Uterus (tissue), 4 donors: ENCODE results near the gene AFF4. TPM values are rescaled to one million over a fixed set of nuclear protein-coding genes. Genes with fewer than 3 reads are reported as not detected.

ENCODE experiments used
- DNase-seq, 2 donors: peaks; one replicate each; pipeline ENCODE4 v3.0.0-alpha.2; 2019 to 2020
- H3K27ac ChIP-seq, 2 donors: fragments of 200-600 bp; sonication (generic); 1 replicate in 1 of 2; 2 replicates in 1 of 2; pipeline ENCODE4 v1.5.1; 2016 to 2018
- H3K27me3 ChIP-seq, 2 donors: fragments of 200-600 bp; sonication (generic); one replicate each; pipeline ENCODE4 v1.5.1; 2018 to 2019; ENCODE audit warnings: control low read depth in 1 of 2
- H3K36me3 ChIP-seq, 2 donors: fragments of 200-600 bp; sonication (generic); one replicate each; pipeline ENCODE4 v1.5.1; 2019; ENCODE audit warnings: control low read depth in 1 of 2
- H3K4me1 ChIP-seq, 2 donors: fragments of 200-600 bp; sonication (generic); one replicate each; pipeline ENCODE4 v1.5.1; 2018 to 2019; ENCODE audit warnings: control low read depth in 1 of 2
- H3K4me3 ChIP-seq, 2 donors: fragments of 200-600 bp; sonication (generic); 1 replicate in 1 of 2; 2 replicates in 1 of 2; pipeline ENCODE4 v1.5.1; 2018 to 2019; ENCODE audit warnings: mild to moderate bottlenecking in 1 of 2
- H3K9me3 ChIP-seq, 2 donors: fragments of 200-600 bp; sonication (generic); one replicate each; pipeline ENCODE4 v1.5.1; 2019; ENCODE audit warnings: control low read depth in 1 of 2
- POLR2A ChIP-seq, 2 donors: fragments of 450-650 bp; IDR thresholded peaks; one replicate each; pipeline ENCODE4 v1.6.1; 2016; ENCODE audit warnings: antibody characterized with exemption in 2 of 2, mild to moderate bottlenecking in 1 of 2, moderate library complexity in 1 of 2
- intact Hi-C: fragments of 100-400 bp; cut with DNase I; formaldehyde crosslinking; loops from one replicate; pipeline ENCODE4 v1.15.1; 2023; ENCODE audit warnings: low total_unique reads
- total RNA-seq, 4 donors: library from RNA; depleted of rRNA in 3 of 4; stranded (reverse); fragments of >200 nt in 3 of 4; gene quantifications; one replicate each; pipeline versions ENCODE4 v1.1.0 to v1.2.4, GENCODE V29; 2014 to 2023
- TF ChIP-seq, protein P1 (sequence below), 4 experiments: fragments of 200-600 bp in 2 of 4; fragments of 450-650 bp in 2 of 4; sonication (generic) in 2 of 4; IDR thresholded peaks; one replicate each; pipeline ENCODE4 v1.5.1; 2016 to 2019; ENCODE audit warnings: antibody characterized with exemption in 4 of 4, mild to moderate bottlenecking in 2 of 4, moderate library complexity in 1 of 4
- donor health status: DM: yes; HTN: yes; CAD: no.

Gene AFF4
- total RNA-seq, 4 donors from 2014 or later: 39.1 to 104 (median 66.5) TPM

DNA sequence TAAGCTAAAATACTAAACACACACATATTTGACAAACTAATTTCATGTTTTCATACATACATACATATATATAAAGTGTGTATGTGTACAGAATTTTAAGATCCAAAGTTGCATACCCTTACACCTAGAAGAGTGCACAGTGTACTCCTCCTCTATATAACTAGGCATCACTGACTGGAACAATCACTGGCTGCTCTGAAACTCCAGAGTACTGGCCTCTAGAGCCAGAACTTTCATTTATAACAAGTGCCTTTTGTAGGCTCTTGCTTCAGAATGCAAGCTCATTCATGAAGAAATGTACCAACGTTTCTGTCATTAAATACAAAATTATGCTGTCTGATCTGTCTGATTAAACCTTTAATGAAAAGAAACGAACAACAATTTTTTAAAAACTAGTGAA lies 86.0 kb downstream of the AFF4 start:
- no peaks in the 10 kb centered on the region for H3K4me1 ChIP-seq
- DNase-seq: no peak
- no peaks in the 10 kb centered on the region for H3K36me3 ChIP-seq
- no peak overlapping the region for H3K27ac ChIP-seq
- TF ChIP-seq, protein P1, sequence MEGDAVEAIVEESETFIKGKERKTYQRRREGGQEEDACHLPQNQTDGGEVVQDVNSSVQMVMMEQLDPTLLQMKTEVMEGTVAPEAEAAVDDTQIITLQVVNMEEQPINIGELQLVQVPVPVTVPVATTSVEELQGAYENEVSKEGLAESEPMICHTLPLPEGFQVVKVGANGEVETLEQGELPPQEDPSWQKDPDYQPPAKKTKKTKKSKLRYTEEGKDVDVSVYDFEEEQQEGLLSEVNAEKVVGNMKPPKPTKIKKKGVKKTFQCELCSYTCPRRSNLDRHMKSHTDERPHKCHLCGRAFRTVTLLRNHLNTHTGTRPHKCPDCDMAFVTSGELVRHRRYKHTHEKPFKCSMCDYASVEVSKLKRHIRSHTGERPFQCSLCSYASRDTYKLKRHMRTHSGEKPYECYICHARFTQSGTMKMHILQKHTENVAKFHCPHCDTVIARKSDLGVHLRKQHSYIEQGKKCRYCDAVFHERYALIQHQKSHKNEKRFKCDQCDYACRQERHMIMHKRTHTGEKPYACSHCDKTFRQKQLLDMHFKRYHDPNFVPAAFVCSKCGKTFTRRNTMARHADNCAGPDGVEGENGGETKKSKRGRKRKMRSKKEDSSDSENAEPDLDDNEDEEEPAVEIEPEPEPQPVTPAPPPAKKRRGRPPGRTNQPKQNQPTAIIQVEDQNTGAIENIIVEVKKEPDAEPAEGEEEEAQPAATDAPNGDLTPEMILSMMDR (IDR thresholded peaks at IDR 0.05): no peak
- TF ChIP-seq POLR2A (IDR thresholded peaks at IDR 0.05): no peak
- H3K9me3 ChIP-seq: no peaks in the 10 kb centered on the region
- H3K4me3 ChIP-seq: no peak overlapping the region
- no peaks in the 10 kb centered on the region for H3K27me3 ChIP-seq
- intact Hi-C loops: no loop called here

DNA sequence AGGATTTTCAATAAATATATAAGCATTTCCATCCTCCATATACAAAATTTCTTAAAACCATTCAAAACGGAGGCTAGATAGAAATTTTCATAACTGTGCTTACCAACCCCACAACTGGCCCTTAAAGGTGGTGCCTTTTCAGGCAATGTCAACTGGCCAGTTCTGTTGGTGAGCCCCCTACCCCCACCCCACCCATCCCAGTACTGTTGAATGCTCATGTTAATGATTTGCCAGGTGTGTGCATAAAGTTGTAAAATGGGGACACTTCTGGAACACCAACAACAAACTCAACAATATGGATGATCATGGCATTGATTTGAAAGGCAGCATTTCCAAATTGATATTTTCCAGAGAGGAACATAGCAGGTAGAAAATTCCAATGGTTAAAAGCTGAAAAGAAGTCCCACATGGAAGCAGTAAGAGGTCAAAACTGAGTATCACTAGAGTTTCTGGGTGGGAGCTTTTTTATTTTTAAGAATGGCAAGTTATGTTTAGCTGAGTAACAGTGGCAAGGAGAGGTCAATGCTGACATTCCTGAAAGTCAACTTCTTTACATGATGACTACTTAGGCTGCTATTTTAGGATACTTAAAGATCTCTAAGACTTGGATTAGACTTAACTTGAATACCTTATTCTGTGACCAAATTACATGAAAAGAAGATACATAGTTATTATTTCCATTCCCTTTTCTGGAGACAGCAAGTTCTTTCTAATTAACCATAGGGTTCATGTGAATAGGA lies 87.2 kb downstream of the AFF4 start:
- no peak for DNase-seq
- TF ChIP-seq, protein P1 (IDR thresholded peaks at IDR 0.05): no peak
- no peak for TF ChIP-seq POLR2A (IDR thresholded peaks at IDR 0.05)
- H3K27ac ChIP-seq: no peak overlapping the region
- intact Hi-C loops: no loop called here
- H3K9me3 ChIP-seq: no peaks in the 10 kb centered on the region
- H3K36me3 ChIP-seq: no peaks in the 10 kb centered on the region
- no peaks in the 10 kb centered on the region for H3K4me1 ChIP-seq
- no peaks in the 10 kb centered on the region for H3K27me3 ChIP-seq
- no peak overlapping the region for H3K4me3 ChIP-seq

DNA sequence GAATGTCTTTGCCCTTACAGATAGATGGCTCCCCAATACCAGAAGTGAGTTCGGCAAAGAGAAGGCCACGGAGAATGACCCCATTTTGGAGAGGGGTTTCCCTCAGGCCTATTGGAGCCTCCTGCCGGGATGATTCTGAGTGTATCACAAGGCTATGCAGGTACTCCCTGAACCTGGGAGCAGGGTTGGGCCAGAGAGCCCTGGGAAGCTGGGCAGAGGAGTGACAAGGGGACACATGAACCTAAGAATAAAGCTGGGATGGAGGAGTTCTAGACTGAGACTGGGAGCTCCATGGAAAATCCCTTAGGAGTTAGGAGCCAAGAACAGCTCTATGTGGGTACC lies 89.5 kb downstream of the AFF4 start:
- TF ChIP-seq POLR2A (IDR thresholded peaks at IDR 0.05): no peak
- TF ChIP-seq, protein P1 (IDR thresholded peaks at IDR 0.05): no peak
- no peaks in the 10 kb centered on the region for H3K27me3 ChIP-seq
- intact Hi-C loops: no loop called here
- no peak overlapping the region for H3K27ac ChIP-seq
- DNase-seq: no peak
- H3K36me3 ChIP-seq: no peaks in the 10 kb centered on the region
- no peak overlapping the region for H3K4me3 ChIP-seq
- no peaks in the 10 kb centered on the region for H3K4me1 ChIP-seq
- no peaks in the 10 kb centered on the region for H3K9me3 ChIP-seq

DNA sequence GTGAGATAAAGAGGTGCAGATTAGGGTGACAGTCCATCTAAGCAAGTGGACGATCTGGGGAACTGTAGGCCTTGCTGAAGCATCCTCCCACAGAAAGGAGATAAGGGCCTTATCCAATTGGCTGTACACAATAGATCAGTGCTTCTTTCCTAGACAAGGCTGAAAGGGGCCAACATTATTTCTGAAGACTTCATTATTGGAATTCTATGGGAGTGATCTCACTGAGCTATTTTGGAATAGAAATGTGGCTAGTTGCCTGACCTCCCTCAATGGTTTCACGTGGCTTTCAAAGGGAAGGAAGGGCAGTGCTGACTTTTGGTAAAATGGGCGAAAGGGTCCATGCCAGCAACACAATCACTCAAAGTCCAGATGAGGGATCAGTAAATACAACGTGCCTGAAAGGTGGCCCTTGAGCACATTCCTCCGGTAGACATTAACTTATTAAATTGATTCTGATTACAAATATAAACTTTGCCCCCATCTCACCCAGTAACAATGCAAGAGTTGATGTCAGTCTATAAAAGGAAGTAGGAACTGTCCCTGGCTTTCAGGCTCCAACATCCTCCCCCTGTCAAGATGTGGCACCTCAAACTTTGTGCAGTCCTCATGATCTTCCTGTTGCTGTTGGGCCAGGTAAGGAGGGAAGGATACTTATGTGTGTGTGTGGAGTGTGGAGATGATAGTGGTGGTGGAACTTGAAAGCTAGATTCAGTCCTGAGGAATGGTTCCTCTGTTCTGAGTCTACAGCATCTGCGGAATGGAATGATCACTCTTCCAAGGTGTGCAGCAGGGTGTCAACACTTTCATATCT lies 90.1 kb downstream of the AFF4 start, which contains the start of gene LEAP2:
TSS of gene LEAP2 (plus strand) at position 550 of the 811 bp plus-strand sequence. CDS start at position 577, 27 bp downstream.
- Histone ChIP-seq H3K4me1 (no peaks in the 10 kb centered on the region), H3K27ac (no peak within 1 kb of the TSS), H3K27me3 (no peaks in the 10 kb centered on the region), H3K36me3 (no peaks in the 10 kb centered on the region), H3K9me3 (no peaks in the 10 kb centered on the region), H3K4me3 (no peak within 1 kb of the TSS)
- intact Hi-C loops: no loop called here
- DNase-seq: no peak
- TF ChIP-seq POLR2A (IDR thresholded peaks at IDR 0.05): no peak
- TF ChIP-seq, protein P1 (IDR thresholded peaks at IDR 0.05): no peak

DNA sequence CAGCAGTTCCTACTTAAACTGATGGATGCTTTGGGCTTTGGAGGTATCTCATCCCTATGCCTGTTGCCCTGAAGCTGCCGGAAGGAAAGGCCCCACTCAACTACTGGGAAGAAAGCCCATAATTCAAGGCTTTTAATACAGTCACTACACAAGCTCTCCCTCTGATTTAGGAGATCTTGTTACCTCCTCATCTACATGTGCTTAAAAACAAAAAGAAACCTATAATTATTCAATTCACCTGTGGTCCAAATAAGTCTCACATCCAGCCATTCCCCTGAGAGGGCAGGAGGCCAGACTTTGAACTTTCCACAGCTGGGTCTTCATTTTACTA lies 90.7 kb downstream of the AFF4 start:
- TF ChIP-seq POLR2A (IDR thresholded peaks at IDR 0.05): no peak
- TF ChIP-seq, protein P1 (IDR thresholded peaks at IDR 0.05): no peak
- Histone ChIP-seq H3K27ac (no peak overlapping the region), H3K27me3 (no peaks in the 10 kb centered on the region), H3K4me3 (no peak overlapping the region), H3K36me3 (no peaks in the 10 kb centered on the region), H3K9me3 (no peaks in the 10 kb centered on the region), H3K4me1 (no peaks in the 10 kb centered on the region)
- DNase-seq: no peak
- intact Hi-C loops: no loop called here
